Liver (tissue), 3 donors: ENCODE measurements around the gene RNASEH2A.

ENCODE experiments used
- CTCF ChIP-seq: fragments of 150-350 bp; IDR thresholded peaks from 2 replicates; pipeline ENCODE4 v1.5.1; 2017; ENCODE audit warnings: improper control_type of control experiment, low read depth, low read length; ENCODE audit not compliant: missing input control
- EGR1 ChIP-seq, 2 donors: IDR thresholded peaks; 2 replicates each; pipeline ENCODE4 v1.6.1; 2016 to 2018; ENCODE audit warnings: antibody characterized with exemption in 2 of 2, low read depth in 2 of 2
- HNF4A ChIP-seq, 2 donors: conservative IDR thresholded peaks; 2 replicates each; pipeline ENCODE4 v1.6.1; 2016; ENCODE audit warnings: antibody characterized with exemption in 2 of 2, mild to moderate bottlenecking in 2 of 2
- MAX ChIP-seq: IDR thresholded peaks from 2 replicates; pipeline ENCODE4 v1.6.1; 2016; ENCODE audit warnings: antibody characterized with exemption
- RAD21 ChIP-seq, 2 donors: IDR thresholded peaks; 2 replicates each; pipeline ENCODE4 v1.6.1; 2016; ENCODE audit warnings: antibody characterized with exemption in 2 of 2, mild to moderate bottlenecking in 2 of 2
- REST ChIP-seq: IDR thresholded peaks from 2 replicates; pipeline ENCODE4 v1.6.1; 2016; ENCODE audit warnings: antibody characterized with exemption, mild to moderate bottlenecking
- RXRA ChIP-seq, 2 donors: IDR thresholded peaks; 2 replicates each; pipeline ENCODE4 v1.6.1; 2017 to 2018; ENCODE audit warnings: antibody characterized with exemption in 2 of 2, mild to moderate bottlenecking in 1 of 2
- SP1 ChIP-seq: IDR thresholded peaks from 2 replicates; pipeline ENCODE4 v1.6.1; 2018; ENCODE audit warnings: antibody characterized with exemption, mild to moderate bottlenecking
- TAF1 ChIP-seq: conservative IDR thresholded peaks from 2 replicates; pipeline ENCODE4 v1.6.1; 2016; ENCODE audit warnings: antibody characterized with exemption, mild to moderate bottlenecking
- YY1 ChIP-seq: IDR thresholded peaks from 2 replicates; pipeline ENCODE4 v1.6.1; 2016; ENCODE audit warnings: antibody characterized with exemption, mild to moderate bottlenecking
- ZBTB33 ChIP-seq: IDR thresholded peaks from 2 replicates; pipeline ENCODE4 v1.6.1; 2016; ENCODE audit warnings: antibody characterized with exemption
- donor health status: healthy.
- donor health status: healthy.

GRCh38 chr19:12838182-12838885 is 31.9 kb downstream of the RNASEH2A start, which contains the start of gene MAST1:
- TF ChIP-seq CTCF (peak; percentile 38), YY1 (no peak), TAF1 (no peak), RAD21 (IDR thresholded peaks at IDR 0.05) (no peak), ZBTB33 (no peak), SP1 (no peak), REST (no peak), MAX (no peak), HNF4A (conservative IDR thresholded peaks at IDR 0.05) (no peak), RXRA (IDR thresholded peaks at IDR 0.05) (no peak), EGR1 (IDR thresholded peaks at IDR 0.05; ENCODE audit: low read depth in 2 of 2) (no peak)
